ENCODE results near the gene ATP9A.
"Not testable (repeated sequence)": the region's sequence is repeated elsewhere in the genome, so short reads cannot be mapped to it uniquely, and the experiment has no call there.

Gene ATP9A

GRCh38 chr20:51695574-51696303, 72.5 kb downstream of the ATP9A start:
- TF ChIP-seq Cebpa-rat (IDR thresholded peaks at IDR 0.05), result no peak
- Histone ChIP-seq H3K9ac (peak overlapping the region; percentile 47 to 78 (median 69); a peak in 21 of 22 replicates), H3K36me3 (peaks cover 0 to 2% (median 0%) of the 10 kb centered on the region in 11 experiments; a peak in 1 of 22 replicates), H3K4me3 (peak overlapping the region; percentile 2 to 59 (median 46); a peak in 18 of 20 replicates), H4K20me1 (no peaks in the 10 kb centered on the region), H3K27ac (peak overlapping the region; percentile 56 to 84 (median 77); a peak in 21 of 22 replicates), H3K4me1 (peaks cover 36 to 73% (median 69%) of the 10 kb centered on the region in 10 experiments), H3K27me3 (no peaks in the 10 kb centered on the region), H3K4me2 (peak overlapping the region; percentile 66 to 93 (median 83)), H3K9me3 (replicated peaks in 1 of 11) (no peaks in the 10 kb centered on the region)

DNA sequence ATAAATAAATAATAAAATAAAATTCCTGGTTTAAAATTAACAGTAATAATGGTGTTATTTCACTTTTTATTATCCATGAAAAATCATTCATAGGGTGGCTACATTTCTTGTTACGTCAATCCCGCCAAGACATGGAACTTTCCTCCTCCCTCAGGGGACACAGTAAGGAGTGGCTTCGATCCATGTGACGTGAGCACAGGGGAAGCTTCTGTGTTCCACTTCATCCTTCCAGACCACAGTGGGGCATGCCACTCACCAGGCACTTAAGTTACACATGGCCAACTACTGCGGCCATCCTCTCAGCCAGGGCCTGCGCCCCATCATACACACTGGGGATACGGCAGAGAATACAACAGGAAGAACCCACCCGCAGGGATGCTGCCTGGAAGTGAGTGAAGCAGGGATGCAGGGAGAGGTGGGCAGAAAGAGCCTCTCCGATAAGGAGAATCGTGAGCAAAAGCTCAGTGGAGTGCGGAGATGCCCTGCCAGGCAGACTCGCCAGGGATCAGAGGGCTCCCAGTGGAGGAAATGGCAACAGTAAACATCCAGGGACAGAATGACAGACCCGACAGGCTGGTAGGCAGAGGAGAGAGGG, 75.3 kb downstream of the ATP9A start:
- no peaks in the 10 kb centered on the region for H3K9me3 ChIP-seq (replicated peaks in 1 of 11)
- H3K36me3 ChIP-seq, result peaks cover 0 to 14% (median 0%) of the 10 kb centered on the region in 11 experiments; a peak in 4 of 22 replicates
- H3K9ac ChIP-seq, result peak overlapping the region in 5 of 11 experiments; percentile 4 to 57 (median 28); a peak in 3 of 22 replicates
- peaks cover 36 to 63% (median 59%) of the 10 kb centered on the region in 10 experiments for H3K4me1 ChIP-seq
- peak overlapping the region in 5 of 11 experiments; percentile 29 to 48 (median 38); a peak in 8 of 22 replicates for H3K27ac ChIP-seq
- TF ChIP-seq Cebpa-rat (IDR thresholded peaks at IDR 0.05), result no peak
- H4K20me1 ChIP-seq, result no peaks in the 10 kb centered on the region
- H3K4me2 ChIP-seq, result peak overlapping the region; percentile 28 to 87 (median 72)
- H3K27me3 ChIP-seq, result no peaks in the 10 kb centered on the region
- H3K4me3 ChIP-seq, result no peak overlapping the region

DNA sequence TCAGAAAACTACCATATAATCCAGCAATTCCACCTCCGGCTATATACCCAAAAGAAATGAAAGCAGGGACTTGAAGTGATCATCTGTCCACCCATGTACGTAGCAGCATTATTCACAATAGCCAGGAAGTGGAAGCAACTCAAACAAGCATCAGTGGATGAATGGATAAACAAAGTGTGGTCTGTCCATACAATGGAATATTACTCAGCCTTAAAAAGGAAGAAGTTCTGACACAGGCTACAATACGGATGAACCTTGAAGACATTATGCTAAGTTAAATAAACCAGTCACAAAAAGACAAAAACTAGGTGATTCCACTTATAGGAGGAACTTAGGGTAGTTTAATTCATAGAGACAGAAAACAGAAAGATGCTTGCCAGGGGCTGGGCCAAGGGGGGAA, 76.5 kb downstream of the ATP9A start:
- H3K36me3 ChIP-seq, result peaks cover 0 to 14% (median 0%) of the 10 kb centered on the region in 11 experiments; a peak in 4 of 22 replicates
- no peak for TF ChIP-seq Cebpa-rat (IDR thresholded peaks at IDR 0.05)
- H3K27ac ChIP-seq, result no peak overlapping the region
- no peaks in the 10 kb centered on the region for H3K9me3 ChIP-seq (replicated peaks in 1 of 11)
- peaks cover 28 to 58% (median 52%) of the 10 kb centered on the region in 10 experiments for H3K4me1 ChIP-seq
- H3K9ac ChIP-seq, result no peak overlapping the region
- H4K20me1 ChIP-seq, result no peaks in the 10 kb centered on the region
- peak overlapping the region in 5 of 11 experiments; percentile 63 to 87 (median 77); a peak in 7 of 22 replicates for H3K4me2 ChIP-seq
- H3K27me3 ChIP-seq, result no peaks in the 10 kb centered on the region
- H3K4me3 ChIP-seq, result no peak overlapping the region

- peaks cover 0 to 14% (median 0%) of the 10 kb centered on the region in 11 experiments; a peak in 4 of 22 replicates for H3K36me3 ChIP-seq
- no peak overlapping the region for H3K4me3 ChIP-seq
- no peaks in the 10 kb centered on the region for H3K9me3 ChIP-seq (replicated peaks in 1 of 11)
- H3K4me1 ChIP-seq, result peaks cover 6 to 31% (median 25%) of the 10 kb centered on the region in 10 experiments; a peak in 19 of 20 replicates
- H3K9ac ChIP-seq, result no peak overlapping the region
- H3K27ac ChIP-seq, result 0 out of 22 replicates have a peak overlapping the region, but pooled peaks of 1 of the 11 experiments have one; percentile 14
- TF ChIP-seq Cebpa-rat (IDR thresholded peaks at IDR 0.05), result no peak
- H4K20me1 ChIP-seq, result no peaks in the 10 kb centered on the region
- H3K4me2 ChIP-seq, result no peak overlapping the region
- no peaks in the 10 kb centered on the region for H3K27me3 ChIP-seq
These were observed 79.5 kb downstream of the ATP9A start for GRCh38 chr20:51688600-51689244.

DNA sequence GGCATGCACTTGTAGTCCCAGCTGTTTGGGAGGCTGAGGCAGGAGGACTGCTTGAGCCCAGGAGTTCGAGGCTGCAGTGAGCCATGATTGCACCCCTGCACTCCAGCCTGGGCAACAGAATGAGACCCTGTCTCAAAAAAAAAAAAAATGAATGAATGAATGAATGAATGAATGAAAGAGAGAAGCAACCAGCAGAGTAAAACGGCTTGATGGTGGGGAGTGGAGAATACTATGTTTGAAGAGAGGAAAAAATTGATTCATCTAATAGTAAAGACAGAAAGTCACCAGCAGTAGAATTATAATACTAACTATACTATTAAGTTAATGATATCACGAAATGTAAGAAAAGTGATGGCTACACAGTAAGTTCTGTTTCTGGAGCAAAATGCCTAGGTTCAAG, 80.6 kb downstream of the ATP9A start:
- no peak overlapping the region for H3K4me3 ChIP-seq
- peaks cover 0 to 14% (median 0%) of the 10 kb centered on the region in 11 experiments; a peak in 4 of 22 replicates for H3K36me3 ChIP-seq
- H3K9me3 ChIP-seq (replicated peaks in 1 of 11), result no peaks in the 10 kb centered on the region
- H3K4me1 ChIP-seq, result peaks cover under 1 to 20% (median 14%) of the 10 kb centered on the region in 10 experiments; a peak in 17 of 20 replicates
- TF ChIP-seq Cebpa-rat (IDR thresholded peaks at IDR 0.05), result no peak
- H3K27me3 ChIP-seq, result no peaks in the 10 kb centered on the region
- H3K4me2 ChIP-seq, result peak overlapping the region in 3 of 11 experiments; percentile 36 to 48 (median 40); a peak in 3 of 22 replicates
- H4K20me1 ChIP-seq, result no peaks in the 10 kb centered on the region
- H3K9ac ChIP-seq, result no peak overlapping the region
- H3K27ac ChIP-seq, result peak overlapping the region in 1 of 11 experiments; percentile 31; a peak in 1 of 22 replicates

DNA sequence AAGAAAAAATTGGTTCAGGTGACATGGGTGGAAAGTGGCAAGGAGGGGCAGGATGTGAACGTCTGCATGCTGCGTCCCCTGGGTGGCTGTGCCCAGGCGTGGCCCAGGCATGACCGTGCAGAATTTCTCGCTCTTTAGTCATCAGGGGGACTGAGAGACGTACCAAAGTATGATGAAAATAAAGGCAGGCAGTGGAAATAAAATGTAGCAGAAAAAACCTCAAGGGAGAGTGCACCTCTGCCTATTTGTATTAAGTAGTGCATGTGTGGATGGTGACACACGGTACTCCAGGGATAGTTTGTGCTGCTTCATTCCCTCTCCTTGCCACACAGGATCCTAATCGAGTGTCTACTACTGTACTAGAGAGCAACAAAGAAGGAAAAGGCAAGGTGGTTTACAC, 81.1 kb downstream of the ATP9A start:
- H3K4me1 ChIP-seq, result peaks cover 0 to 15% (median 10%) of the 10 kb centered on the region in 10 experiments; a peak in 17 of 20 replicates
- H3K4me3 ChIP-seq, result no peak overlapping the region
- peak overlapping the region in 5 of 11 experiments; percentile 16 to 48 (median 37); a peak in 6 of 22 replicates for H3K4me2 ChIP-seq
- H3K27ac ChIP-seq, result 0 out of 22 replicates have a peak overlapping the region, but pooled peaks of 1 of the 11 experiments have one; percentile 31
- no peaks in the 10 kb centered on the region for H3K9me3 ChIP-seq (replicated peaks in 1 of 11)
- no peaks in the 10 kb centered on the region for H4K20me1 ChIP-seq
- H3K27me3 ChIP-seq, result no peaks in the 10 kb centered on the region
- no peak for TF ChIP-seq Cebpa-rat (IDR thresholded peaks at IDR 0.05)
- H3K36me3 ChIP-seq, result peaks cover 0 to 14% (median 0%) of the 10 kb centered on the region in 11 experiments; a peak in 4 of 22 replicates
- H3K9ac ChIP-seq, result 0 out of 22 replicates have a peak overlapping the region, but pooled peaks of 2 of the 11 experiments have one; percentile 2 to 25

DNA sequence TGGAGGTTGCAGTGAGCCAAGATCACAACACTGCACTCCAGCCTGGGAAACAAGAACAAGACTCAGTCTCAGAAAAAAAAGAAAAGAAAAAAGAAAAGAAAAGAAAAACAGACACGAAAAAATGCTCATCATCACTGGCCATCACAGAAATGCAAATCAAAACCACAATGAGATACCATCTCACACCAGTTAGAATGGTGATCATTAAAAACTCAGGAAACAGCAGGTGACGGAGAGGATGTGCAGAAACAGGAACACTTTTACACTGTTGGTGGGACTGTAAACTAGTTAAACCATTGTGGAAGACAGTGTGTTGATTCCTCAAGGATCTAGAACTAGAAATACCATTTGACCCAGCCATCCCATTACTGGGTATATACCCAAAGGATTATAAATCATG, 82.7 kb downstream of the ATP9A start:
- not testable (repeated sequence) for H3K9ac ChIP-seq; H3K27me3 ChIP-seq; H4K20me1 ChIP-seq; H3K27ac ChIP-seq; H3K9me3 ChIP-seq (replicated peaks in 1 of 11); H3K4me3 ChIP-seq
- peaks cover 0 to 13% (median 8%) of the 10 kb centered on the region in 10 experiments; a peak in 13 of 20 replicates for H3K4me1 ChIP-seq
- peaks cover 0 to 14% (median 0%) of the 10 kb centered on the region in 11 experiments; a peak in 4 of 22 replicates for H3K36me3 ChIP-seq
- peak overlapping the region in 2 of 11 experiments; percentile 17 to 28; a peak in 3 of 22 replicates for H3K4me2 ChIP-seq

DNA sequence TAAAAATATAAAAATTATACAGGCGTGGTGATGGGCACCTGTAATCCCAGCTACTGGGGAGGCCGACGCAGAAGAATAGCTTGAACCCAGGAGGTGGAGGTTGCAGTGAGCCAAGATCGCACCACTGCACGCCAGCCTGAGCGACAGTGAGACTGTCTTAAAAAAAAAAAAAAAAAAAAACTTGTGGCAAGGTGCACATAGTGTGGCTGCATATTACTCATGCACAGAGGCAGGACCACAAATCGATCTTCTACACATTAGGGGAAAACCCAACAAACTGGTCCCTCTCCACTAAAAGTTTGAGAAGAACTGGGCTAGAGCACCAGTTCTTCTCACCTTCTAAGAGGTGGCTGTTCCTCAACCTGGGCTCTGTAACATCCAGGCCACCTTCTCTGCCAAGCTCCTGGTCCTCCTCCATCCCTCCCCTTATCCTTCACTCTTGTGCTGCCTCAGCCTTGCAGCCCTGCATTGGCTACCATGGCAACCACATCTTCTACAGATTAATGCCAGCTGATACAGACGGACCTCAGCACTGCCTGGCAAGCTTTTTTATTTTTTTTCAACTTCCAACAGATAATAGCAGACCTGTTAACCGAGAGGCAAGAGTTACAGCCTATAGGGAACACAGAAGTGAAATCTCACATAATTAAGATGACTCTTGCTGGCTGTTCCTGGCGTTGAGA, 88.0 kb downstream of the ATP9A start:
- Histone ChIP-seq H3K4me2 (no peak overlapping the region), H3K4me1 (peaks cover 0 to 3% (median 0%) of the 10 kb centered on the region in 10 experiments; a peak in 5 of 20 replicates)
- TF ChIP-seq Cebpa-rat (IDR thresholded peaks at IDR 0.05), result no peak

More for the DNA sequence above, 88.0 kb downstream of the ATP9A start:
- H3K9ac ChIP-seq, result no peak overlapping the region
- H3K9me3 ChIP-seq (replicated peaks in 1 of 11), result no peaks in the 10 kb centered on the region
- H3K4me3 ChIP-seq, result no peak overlapping the region
- H3K36me3 ChIP-seq, result peaks cover 0 to 5% (median 0%) of the 10 kb centered on the region in 11 experiments; a peak in 3 of 22 replicates
- H3K27me3 ChIP-seq, result no peaks in the 10 kb centered on the region
- H3K27ac ChIP-seq, result no peak overlapping the region
- H4K20me1 ChIP-seq, result no peaks in the 10 kb centered on the region
